ENCODE data around the gene TNNC1.

TNNC1 gene

GRCh38 chr3:52438579-52439425 lies 15.0 kb downstream of the TNNC1 start:
- H3K4me3 ChIP-seq (ENCODE audit: low read depth, low read length), result no peak overlapping the region
- no peak for DNase-seq (ENCODE audit: low read depth, low spot score)
- no peak for TF ChIP-seq CTCF (IDR thresholded peaks at IDR 0.05; ENCODE audit: low read depth, low read length)
- in situ Hi-C loops (cut with HindIII; ENCODE audit: low sequenced_read_pairs), result no loop called here

- no peak for DNase-seq (ENCODE audit: low read depth, low spot score)
- TF ChIP-seq CTCF (IDR thresholded peaks at IDR 0.05; ENCODE audit: low read depth, low read length), result no peak
- in situ Hi-C loops (cut with HindIII; ENCODE audit: low sequenced_read_pairs), result no loop called here
- H3K4me3 ChIP-seq (ENCODE audit: low read depth, low read length), result no peak overlapping the region
These were observed 15.8 kb downstream of the TNNC1 start for GRCh38 chr3:52438104-52438376.

- DNase-seq (ENCODE audit: low read depth, low spot score), result no peak
- no peak for TF ChIP-seq CTCF (IDR thresholded peaks at IDR 0.05; ENCODE audit: low read depth, low read length)
- in situ Hi-C loops (cut with HindIII; ENCODE audit: low sequenced_read_pairs), result no loop called here
- no peak overlapping the region for H3K4me3 ChIP-seq (ENCODE audit: low read depth, low read length)
These were observed 16.3 kb downstream of the TNNC1 start for GRCh38 chr3:52437326-52438103.

DNA sequence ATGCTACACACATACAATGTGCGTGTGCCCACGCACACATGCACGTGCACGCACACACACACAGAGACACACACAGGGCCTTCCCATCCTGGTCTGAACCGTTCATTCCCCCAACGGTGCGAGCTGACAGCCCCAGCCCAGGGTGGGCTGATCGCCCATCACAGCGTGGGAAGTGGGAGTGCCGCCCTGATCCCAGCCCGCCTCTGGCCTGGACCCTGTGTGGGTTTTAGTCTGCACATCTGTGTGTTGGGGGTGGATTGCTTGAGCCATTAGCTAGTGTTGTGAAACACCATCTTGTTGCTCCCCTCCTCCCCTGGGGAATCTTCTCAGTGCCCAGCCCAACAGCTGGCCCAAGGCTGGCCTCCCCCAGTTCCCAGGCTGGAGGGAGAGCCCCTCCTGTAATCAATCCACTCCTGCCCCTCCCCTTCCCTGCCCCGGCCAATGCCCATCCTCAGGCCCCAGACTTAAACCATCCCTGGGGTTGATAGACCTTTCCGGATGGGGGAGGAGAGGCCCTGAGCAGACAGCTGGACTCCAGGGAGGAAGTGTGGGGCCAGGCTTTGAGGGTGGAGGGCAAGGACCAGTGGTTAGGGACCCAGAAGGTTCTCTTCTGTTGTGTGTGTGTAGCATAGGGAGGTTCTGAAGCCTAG lies 17.2 kb downstream of the TNNC1 start:
- TF ChIP-seq CTCF (IDR thresholded peaks at IDR 0.05; ENCODE audit: low read depth, low read length), result no peak
- no peak for DNase-seq (ENCODE audit: low read depth, low spot score)
- no peak overlapping the region for H3K4me3 ChIP-seq (ENCODE audit: low read depth, low read length)
- in situ Hi-C loops (cut with HindIII; ENCODE audit: low sequenced_read_pairs), result no loop called here

- no peak for TF ChIP-seq CTCF (IDR thresholded peaks at IDR 0.05; ENCODE audit: low read depth, low read length)
- in situ Hi-C loops (cut with HindIII; ENCODE audit: low sequenced_read_pairs), result no loop called here
- DNase-seq (ENCODE audit: low read depth, low spot score), result no peak
- H3K4me3 ChIP-seq (ENCODE audit: low read depth, low read length), result no peak overlapping the region
These were observed 18.4 kb downstream of the TNNC1 start for GRCh38 chr3:52435246-52436101.
